PC-9 (cell line): ENCODE measurements around the gene NMNAT3. TPM values are rescaled to one million over a fixed set of nuclear protein-coding genes. Genes with fewer than 3 reads are reported as not detected.
A peak's percentile ranks its signal among the peaks of the same experiment; 100 is the strongest.

Experiments used
- BruUV-seq: library from RNA; stranded (reverse); fragments of 400-500 nt; replicated peaks from 2 replicates; lab custom pipeline; 2021; lab: Mats Ljungman, UMichigan
- CTCF ChIA-PET: fragments of 300-600 bp; sonication (Branson Sonifier 250); formaldehyde crosslinking; loops from one replicate; lab custom pipeline; 2022; ENCODE audit warnings: antibody characterized with exemption; lab: Charles Lee
- POLR2A ChIA-PET: fragments of 300-600 bp; sonication (Branson Sonifier 250); formaldehyde crosslinking; loops from one replicate; lab custom pipeline; 2022; ENCODE audit warnings: antibody characterized with exemption; ENCODE audit not compliant: unreplicated experiment; lab: Charles Lee
- DNase-seq, 2 experiments: peaks; one replicate each; pipeline versions ENCODE4 v3.0.0 to v3.0.0-alpha.2; 2015 to 2022; ENCODE audit warnings: mixed read lengths in 1 of 2
- H2AFZ ChIP-seq: fragments of 200-600 bp; sonication (generic); 2 replicates; pipeline ENCODE4 v1.8.1; 2017; ENCODE audit warnings: antibody characterized with exemption
- H3F3A ChIP-seq: fragments of 200-600 bp; sonication (generic); 2 replicates; pipeline ENCODE4 v1.8.1; 2017; ENCODE audit warnings: antibody characterized with exemption, mild to moderate bottlenecking, low read depth; ENCODE audit not compliant: insufficient read depth
- H3K27ac ChIP-seq: fragments of 200-600 bp; sonication (generic); 2 replicates; pipeline ENCODE4 v1.6.1; 2016; ENCODE audit warnings: mixed run types
- H3K27me3 ChIP-seq: fragments of 200-600 bp; sonication (generic); 2 replicates; pipeline ENCODE4 v1.6.1; 2016; ENCODE audit warnings: low read depth, mixed run types; ENCODE audit not compliant: insufficient read depth
- H3K36me3 ChIP-seq: fragments of 200-600 bp; sonication (generic); 2 replicates; pipeline ENCODE4 v1.6.1; 2016; ENCODE audit warnings: low read depth, mixed run types
- H3K4me1 ChIP-seq: fragments of 200-600 bp; sonication (generic); replicated peaks from 2 replicates; pipeline ENCODE4 v1.6.1; 2016; ENCODE audit warnings: mixed run types; ENCODE audit not compliant: insufficient read depth
- H3K4me2 ChIP-seq: fragments of 200-600 bp; sonication (generic); 2 replicates; pipeline ENCODE4 v1.6.1; 2017; ENCODE audit warnings: mixed run types
- H3K4me3 ChIP-seq: fragments of 200-600 bp; sonication (generic); 2 replicates; pipeline ENCODE4 v1.6.1; 2016; ENCODE audit warnings: mixed run types
- H3K79me2 ChIP-seq: fragments of 200-600 bp; sonication (generic); 2 replicates; pipeline ENCODE4 v1.6.1; 2017; ENCODE audit warnings: low read depth, mixed run types
- H3K9me2 ChIP-seq: fragments of 200-600 bp; sonication (generic); 2 replicates; pipeline ENCODE4 v1.8.1; 2017; ENCODE audit warnings: mild to moderate bottlenecking; ENCODE audit not compliant: insufficient read depth
- H3K9me3 ChIP-seq: fragments of 200-600 bp; sonication (generic); 2 replicates; pipeline ENCODE4 v1.8.1; 2016; ENCODE audit warnings: low read depth; ENCODE audit not compliant: insufficient read depth
- H4K20me1 ChIP-seq: fragments of 200-600 bp; sonication (generic); 2 replicates; pipeline ENCODE4 v1.8.1; 2017; ENCODE audit not compliant: insufficient read depth
- EZH2 ChIP-seq: fragments of 200-600 bp; sonication (generic); IDR thresholded peaks from 2 replicates; pipeline ENCODE4 v1.8.0; 2017; ENCODE audit warnings: antibody characterized with exemption, low read depth
- intact Hi-C: fragments of 100-400 bp; cut with micrococcal nuclease; formaldehyde crosslinking; loops from one replicate; pipeline ENCODE4 v1.10.0; 2022; ENCODE audit not compliant: unreplicated experiment
- total RNA-seq: library from RNA; stranded (reverse); gene quantifications from 2 replicates; pipeline ENCODE4 v1.2.3, GENCODE V29; 2021
- TF ChIP-seq, protein P1 (sequence below): fragments of 200-600 bp; sonication (generic); conservative IDR thresholded peaks from 2 replicates; pipeline ENCODE4 v1.6.1; 2017; ENCODE audit warnings: mixed run types, antibody characterized with exemption, mild to moderate bottlenecking, moderate library complexity

The NMNAT3 gene
- total RNA-seq, 1 experiment from 2014 or later: 1.6 TPM

DNA sequence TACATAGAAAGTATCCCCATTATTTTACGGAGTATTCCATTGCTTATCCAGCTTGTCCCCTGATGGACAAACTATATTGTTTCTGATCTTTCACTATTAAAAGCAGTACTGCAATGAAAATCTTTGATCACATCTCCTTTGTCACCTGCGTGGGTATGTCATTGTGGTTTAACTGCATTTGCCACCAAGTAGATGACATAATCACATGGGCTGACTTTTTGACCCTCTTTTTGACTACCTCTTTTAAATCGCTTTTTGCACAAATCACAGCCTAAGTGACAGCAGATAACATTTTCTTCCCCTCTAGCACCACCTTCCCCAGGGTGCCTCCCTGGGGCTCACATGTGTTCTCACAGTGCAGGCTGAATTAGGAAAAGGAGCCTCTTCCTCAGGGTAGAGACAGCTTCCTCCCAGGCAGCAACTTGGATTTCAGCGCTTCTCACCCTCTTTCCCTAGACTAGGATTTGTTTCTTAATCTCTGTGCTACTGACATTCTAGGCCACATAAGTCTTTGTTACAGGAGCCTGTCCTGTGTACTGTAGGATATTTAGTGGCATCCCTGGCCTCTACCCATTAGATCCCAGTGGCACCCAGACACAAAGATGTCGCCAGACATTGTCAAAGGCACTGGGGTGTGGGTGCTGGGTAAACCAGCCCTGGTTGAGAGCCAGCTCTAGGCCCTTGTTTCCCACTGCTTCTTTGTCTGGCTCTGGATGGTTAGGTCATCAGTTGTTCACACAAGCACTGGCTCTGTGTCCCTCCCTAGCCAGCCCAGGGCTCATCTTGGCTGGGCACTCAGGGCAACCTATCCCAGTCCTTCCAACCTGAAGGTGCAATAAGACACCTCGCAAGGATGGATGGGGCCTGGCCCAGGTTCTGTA, 136.9 kb downstream of the NMNAT3 start:
- Histone ChIP-seq H2AFZ (no peak overlapping the region), H3K9me2 (no peaks in the 10 kb centered on the region), H3F3A (peaks cover 11% of the 10 kb centered on the region; the same call in 1 of the 2 replicates), H3K79me2 (no peaks in the 10 kb centered on the region; the same call in 1 of the 2 replicates), H3K27me3 (no peaks in the 10 kb centered on the region), H3K27ac (no peak overlapping the region), H3K4me1 (peaks cover 41% of the 10 kb centered on the region), H3K4me3 (peak overlapping the region; percentile 67), H3K9me3 (no peaks in the 10 kb centered on the region), H4K20me1 (no peaks in the 10 kb centered on the region), H3K4me2 (peak overlapping the region; percentile 99), H3K36me3 (no peaks in the 10 kb centered on the region)
- ChIA-PET CTCF (no interaction called here), POLR2A (interaction anchor here (0.7 kb wide), 1 partner anchor 1212 kb away, joined by 3 read pairs; no protein-coding TSS in a partner anchor)
- intact Hi-C loops: no loop called here
- no peak for DNase-seq
- TF ChIP-seq EZH2: no peak
- TF ChIP-seq, protein P1, sequence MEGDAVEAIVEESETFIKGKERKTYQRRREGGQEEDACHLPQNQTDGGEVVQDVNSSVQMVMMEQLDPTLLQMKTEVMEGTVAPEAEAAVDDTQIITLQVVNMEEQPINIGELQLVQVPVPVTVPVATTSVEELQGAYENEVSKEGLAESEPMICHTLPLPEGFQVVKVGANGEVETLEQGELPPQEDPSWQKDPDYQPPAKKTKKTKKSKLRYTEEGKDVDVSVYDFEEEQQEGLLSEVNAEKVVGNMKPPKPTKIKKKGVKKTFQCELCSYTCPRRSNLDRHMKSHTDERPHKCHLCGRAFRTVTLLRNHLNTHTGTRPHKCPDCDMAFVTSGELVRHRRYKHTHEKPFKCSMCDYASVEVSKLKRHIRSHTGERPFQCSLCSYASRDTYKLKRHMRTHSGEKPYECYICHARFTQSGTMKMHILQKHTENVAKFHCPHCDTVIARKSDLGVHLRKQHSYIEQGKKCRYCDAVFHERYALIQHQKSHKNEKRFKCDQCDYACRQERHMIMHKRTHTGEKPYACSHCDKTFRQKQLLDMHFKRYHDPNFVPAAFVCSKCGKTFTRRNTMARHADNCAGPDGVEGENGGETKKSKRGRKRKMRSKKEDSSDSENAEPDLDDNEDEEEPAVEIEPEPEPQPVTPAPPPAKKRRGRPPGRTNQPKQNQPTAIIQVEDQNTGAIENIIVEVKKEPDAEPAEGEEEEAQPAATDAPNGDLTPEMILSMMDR: no peak
- BruUV-seq: no TSS peak

DNA sequence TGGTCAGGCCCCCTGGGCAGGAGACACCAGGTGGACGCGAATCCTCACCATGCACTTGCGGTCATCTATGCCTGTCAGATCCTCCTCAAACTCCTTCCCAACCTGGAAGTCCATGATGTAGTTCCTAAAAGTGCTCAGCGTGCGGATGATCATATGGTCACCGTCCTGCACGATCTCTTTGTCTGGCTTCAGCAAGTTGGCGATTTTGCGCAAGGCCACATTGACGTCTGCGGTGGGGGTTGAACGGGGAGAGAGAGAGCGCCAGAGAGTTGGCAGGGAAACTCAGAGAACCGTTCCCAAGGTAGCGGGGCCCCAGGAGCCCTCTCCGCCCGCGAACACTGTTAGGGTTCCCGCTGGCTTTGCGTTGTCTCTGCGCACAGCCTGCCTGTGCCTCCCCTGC, 139.0 kb downstream of the NMNAT3 start:
- ChIA-PET POLR2A (no interaction called here), CTCF (no interaction called here)
- Histone ChIP-seq H3K27me3 (no peaks in the 10 kb centered on the region), H3K4me2 (peak overlapping the region; percentile 99), H3K9me2 (no peaks in the 10 kb centered on the region), H3K9me3 (no peaks in the 10 kb centered on the region), H3K4me3 (peak overlapping the region; percentile 67; the same call in 1 of the 2 replicates), H2AFZ (no peak overlapping the region), H3K36me3 (no peaks in the 10 kb centered on the region), H3F3A (peaks cover 32% of the 10 kb centered on the region), H3K4me1 (peaks cover 63% of the 10 kb centered on the region), H4K20me1 (no peaks in the 10 kb centered on the region), H3K79me2 (no peaks in the 10 kb centered on the region; the same call in 1 of the 2 replicates), H3K27ac (no peak overlapping the region)
- BruUV-seq: no TSS peak
- TF ChIP-seq EZH2: no peak
- TF ChIP-seq, protein P1: no peak
- DNase-seq: no peak
- intact Hi-C loops: loop anchor here (10.0 kb wide), 2 partner anchors 64 to 1096 kb away; partner anchors contain the start of gene RBP2

- no peak overlapping the region for H3K27ac ChIP-seq
- intact Hi-C loops: loop anchor here (10.0 kb wide), 2 partner anchors 63 to 1097 kb away; partner anchors contain the start of gene RBP2
Measured at GRCh38 chr3:139537795-139538621, 139.8 kb downstream of the NMNAT3 start.

More at GRCh38 chr3:139537795-139538621, 139.8 kb downstream of the NMNAT3 start:
- H3K4me2 ChIP-seq: peak overlapping the region; percentile 99; the same call in 1 of the 2 replicates
- no peak overlapping the region for H2AFZ ChIP-seq
- no TSS peak for BruUV-seq
- H3K27me3 ChIP-seq: no peaks in the 10 kb centered on the region
- no peaks in the 10 kb centered on the region for H3K9me3 ChIP-seq
- TF ChIP-seq EZH2: no peak
- TF ChIP-seq, protein P1: no peak
- DNase-seq: no peak
- peaks cover 70% of the 10 kb centered on the region for H3K4me1 ChIP-seq
- ChIA-PET CTCF (no interaction called here), POLR2A (interaction anchor here (0.7 kb wide), 1 partner anchor 855 kb away, joined by 6 read pairs; no protein-coding TSS in a partner anchor)
- no peaks in the 10 kb centered on the region for H4K20me1 ChIP-seq
- no peak overlapping the region for H3K4me3 ChIP-seq
- no peaks in the 10 kb centered on the region for H3K9me2 ChIP-seq
- no peaks in the 10 kb centered on the region; the same call in 1 of the 2 replicates for H3K79me2 ChIP-seq
- H3F3A ChIP-seq: peaks cover 40% of the 10 kb centered on the region
- H3K36me3 ChIP-seq: no peaks in the 10 kb centered on the region
